Breast epithelium (tissue), 4 donors: ENCODE results near the gene ABAT. TPM values are rescaled to one million over a fixed set of nuclear protein-coding genes. Genes with fewer than 3 reads are reported as not detected.

Experiments used
- DNase-seq, 2 donors: peaks; one replicate each; pipeline ENCODE4 v3.0.0-alpha.2; 2019; ENCODE audit warnings: low spot score in 2 of 2
- H3K27ac ChIP-seq, 2 donors: fragments of 200-600 bp; sonication (generic) in 1 of 2; one replicate each; pipeline ENCODE4 v1.5.1; 2016 to 2019; ENCODE audit warnings: mild to moderate bottlenecking in 1 of 2
- H3K27me3 ChIP-seq, 2 donors: fragments of 200-600 bp; sonication (generic) in 1 of 2; one replicate each; pipeline versions ENCODE4 v1.5.1 to v1.6.0; 2017 to 2019; ENCODE audit warnings: control low read depth in 1 of 2, mild to moderate bottlenecking in 1 of 2
- H3K36me3 ChIP-seq: fragments of 200-600 bp; one replicate; pipeline ENCODE4 v1.5.1; 2019
- H3K4me1 ChIP-seq, 2 donors: fragments of 200-600 bp; sonication (generic); one replicate each; pipeline ENCODE4 v1.5.1; 2016 to 2019; ENCODE audit warnings: control low read depth in 1 of 2
- H3K4me3 ChIP-seq, 3 donors: fragments of 200-600 bp; sonication (generic); 1 replicate in 2 of 3; 2 replicates in 1 of 3; pipeline ENCODE4 v1.5.1; 2016 to 2019; ENCODE audit warnings: mild to moderate bottlenecking in 3 of 3, moderate library complexity in 2 of 3
- H3K9me3 ChIP-seq, 2 donors: fragments of 200-600 bp; sonication (generic) in 1 of 2; one replicate each; pipeline ENCODE4 v1.5.1; 2016 to 2019; ENCODE audit warnings: control low read depth in 1 of 2
- CTCF ChIP-seq, 3 donors: fragments of 450-650 bp; IDR thresholded peaks; one replicate each; pipeline ENCODE4 v1.5.1; 2016 to 2017; ENCODE audit warnings: antibody characterized with exemption in 3 of 3, mild to moderate bottlenecking in 3 of 3, moderate library complexity in 3 of 3
- POLR2A ChIP-seq: fragments of 450-650 bp; IDR thresholded peaks from one replicate; pipeline ENCODE4 v1.6.1; 2016; ENCODE audit warnings: antibody characterized with exemption, mild to moderate bottlenecking, moderate library complexity
- POLR2AphosphoS5 ChIP-seq, 3 donors: sonication (generic); formaldehyde crosslinking; IDR thresholded peaks; one replicate each; pipeline ENCODE4 v1.6.1; 2017; ENCODE audit warnings: antibody characterized with exemption in 3 of 3
- intact Hi-C: fragments of 100-400 bp; cut with DNase I; formaldehyde crosslinking; loops from one replicate; pipeline ENCODE4 v1.15.1; 2023; ENCODE audit warnings: low total_unique reads
- total RNA-seq, 3 donors: library from RNA; depleted of rRNA; stranded (reverse); fragments of >200 nt; gene quantifications; one replicate each; pipeline ENCODE4 v1.1.0, GENCODE V29; 2016

Gene ABAT
- total RNA-seq, 3 donors from 2014 or later = 7.5 to 12.6 (median 9.8) TPM

- Histone ChIP-seq H3K27ac (no peak overlapping the region), H3K4me1 (no peaks in the 10 kb centered on the region), H3K27me3 (no peaks in the 10 kb centered on the region), H3K4me3 (no peak overlapping the region), H3K36me3 (peaks cover 8% of the 10 kb centered on the region), H3K9me3 (no peaks in the 10 kb centered on the region)
- DNase-seq = no peak
- intact Hi-C loops = no loop called here
- no peak for TF ChIP-seq POLR2A
- no peak for TF ChIP-seq POLR2AphosphoS5 (IDR thresholded peaks at IDR 0.05)
- TF ChIP-seq CTCF (IDR thresholded peaks at IDR 0.05) = no peak
Measured at GRCh38 chr16:8767176-8767575, 92.8 kb downstream of the ABAT start.

GRCh38 chr16:8768283-8768682 lies 93.9 kb downstream of the ABAT start:
- intact Hi-C loops = no loop called here
- Histone ChIP-seq H3K9me3 (no peaks in the 10 kb centered on the region), H3K4me1 (no peaks in the 10 kb centered on the region), H3K27me3 (no peaks in the 10 kb centered on the region), H3K36me3 (peaks cover 8% of the 10 kb centered on the region), H3K27ac (no peak overlapping the region), H3K4me3 (no peak overlapping the region)
- no peak for DNase-seq
- TF ChIP-seq CTCF (IDR thresholded peaks at IDR 0.05) (no peak), POLR2A (no peak), POLR2AphosphoS5 (IDR thresholded peaks at IDR 0.05) (no peak)

GRCh38 chr16:8768692-8769091 lies 94.3 kb downstream of the ABAT start:
- Histone ChIP-seq H3K27ac (no peak overlapping the region), H3K27me3 (no peaks in the 10 kb centered on the region), H3K4me3 (no peak overlapping the region), H3K36me3 (peaks cover 8% of the 10 kb centered on the region), H3K9me3 (no peaks in the 10 kb centered on the region), H3K4me1 (no peaks in the 10 kb centered on the region)
- DNase-seq = no peak
- TF ChIP-seq POLR2A (no peak), POLR2AphosphoS5 (IDR thresholded peaks at IDR 0.05) (no peak), CTCF (IDR thresholded peaks at IDR 0.05) (no peak)
- intact Hi-C loops = no loop called here

GRCh38 chr16:8773537-8773936 lies 99.1 kb downstream of the ABAT start:
- intact Hi-C loops = no loop called here
- Histone ChIP-seq H3K27ac (no peak overlapping the region), H3K4me1 (no peaks in the 10 kb centered on the region), H3K9me3 (no peaks in the 10 kb centered on the region), H3K36me3 (peaks cover 7% of the 10 kb centered on the region), H3K27me3 (no peaks in the 10 kb centered on the region), H3K4me3 (no peak overlapping the region)
- DNase-seq = no peak
- TF ChIP-seq POLR2AphosphoS5 (IDR thresholded peaks at IDR 0.05) (no peak), CTCF (IDR thresholded peaks at IDR 0.05) (no peak), POLR2A (no peak)

- no peaks in the 10 kb centered on the region for H3K36me3 ChIP-seq
- no peak overlapping the region for H3K4me3 ChIP-seq
- H3K9me3 ChIP-seq = no peaks in the 10 kb centered on the region
- no peak for DNase-seq
- no peaks in the 10 kb centered on the region for H3K27me3 ChIP-seq
- H3K4me1 ChIP-seq = no peaks in the 10 kb centered on the region
- no peak overlapping the region for H3K27ac ChIP-seq
- TF ChIP-seq CTCF (IDR thresholded peaks at IDR 0.05) (no peak), POLR2AphosphoS5 (IDR thresholded peaks at IDR 0.05) (no peak), POLR2A (no peak)
- intact Hi-C loops = no loop called here
Measured at GRCh38 chr16:8774208-8774607, 99.8 kb downstream of the ABAT start.
